Upper lobe of right lung (tissue), 1 donor: ENCODE results near the gene AIFM1. TPM values are rescaled to one million over a fixed set of nuclear protein-coding genes. Genes with fewer than 3 reads are reported as not detected.
A peak's percentile ranks its signal among the peaks of the same experiment; 100 is the strongest.

Experiments
- ATAC-seq: fragments of 200-7000 bp; cut with Tn5 transposase; one replicate; pipeline ENCODE4 v1.9.1; 2020; ENCODE audit warnings: mild to moderate bottlenecking, moderate library complexity
- DNase-seq: peaks from one replicate; pipeline ENCODE4 v3.0.0-alpha.2; 2020
- H3K27ac ChIP-seq: fragments of 200-600 bp; one replicate; pipeline ENCODE4 v1.8.0; 2022
- H3K27me3 ChIP-seq: fragments of 200-600 bp; one replicate; pipeline ENCODE4 v1.8.0; 2022; ENCODE audit warnings: mild to moderate bottlenecking
- H3K36me3 ChIP-seq: fragments of 200-600 bp; one replicate; pipeline ENCODE4 v1.8.0; 2022
- H3K4me1 ChIP-seq: fragments of 200-600 bp; one replicate; pipeline ENCODE4 v1.8.0; 2022
- H3K4me3 ChIP-seq: fragments of 200-600 bp; one replicate; pipeline ENCODE4 v1.8.0; 2022; ENCODE audit warnings: mild to moderate bottlenecking
- H3K9me3 ChIP-seq: fragments of 200-600 bp; one replicate; pipeline ENCODE4 v1.8.0; 2022
- intact Hi-C: fragments of 100-400 bp; cut with DNase I; formaldehyde crosslinking; loops from one replicate; pipeline ENCODE4 v1.11.0; 2022
- total RNA-seq: library from RNA; stranded (reverse); fragmentation: NEBNext Ultra II Directional; extraction: Animal tissue kit (Norgen Biotek cat#: 25700); gene quantifications from one replicate; pipeline ENCODE4 v1.2.1, GENCODE V29; 2021
- TF ChIP-seq, protein P1 (sequence below): fragments of 200-600 bp; IDR thresholded peaks from one replicate; pipeline ENCODE4 v1.8.0; 2022; ENCODE audit warnings: antibody characterized with exemption
- donor health status: DM: no; HTN: yes; CAD: no; lungs with severe emphysema.

The AIFM1 gene
- total RNA-seq, 1 donor from 2014 or later: 23.2 TPM

DNA sequence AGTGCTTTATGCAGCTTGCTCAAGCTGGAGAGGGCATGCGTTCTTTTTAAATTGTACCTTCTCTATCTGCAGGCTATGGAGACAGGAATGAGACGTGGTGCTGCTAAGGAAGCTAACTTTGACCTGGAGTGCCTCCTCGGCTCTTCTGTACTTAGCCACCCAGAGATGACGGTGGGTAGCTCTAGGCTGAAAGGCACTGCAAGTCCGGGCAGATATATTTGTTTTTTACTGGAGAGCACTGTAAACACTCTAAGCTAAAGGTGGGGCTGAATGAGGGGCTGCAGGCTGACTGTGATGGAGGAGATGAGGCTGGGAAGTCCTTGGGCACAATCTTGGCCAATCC lies 67.5 kb downstream of the AIFM1 start:
- no peak for DNase-seq
- no peaks in the 10 kb centered on the region for H3K9me3 ChIP-seq
- H3K27ac ChIP-seq: peak overlapping the region; percentile 51
- H3K27me3 ChIP-seq: no peaks in the 10 kb centered on the region
- peaks cover 25% of the 10 kb centered on the region for H3K4me1 ChIP-seq
- ATAC-seq: no peak
- no peaks in the 10 kb centered on the region for H3K36me3 ChIP-seq
- TF ChIP-seq, protein P1, sequence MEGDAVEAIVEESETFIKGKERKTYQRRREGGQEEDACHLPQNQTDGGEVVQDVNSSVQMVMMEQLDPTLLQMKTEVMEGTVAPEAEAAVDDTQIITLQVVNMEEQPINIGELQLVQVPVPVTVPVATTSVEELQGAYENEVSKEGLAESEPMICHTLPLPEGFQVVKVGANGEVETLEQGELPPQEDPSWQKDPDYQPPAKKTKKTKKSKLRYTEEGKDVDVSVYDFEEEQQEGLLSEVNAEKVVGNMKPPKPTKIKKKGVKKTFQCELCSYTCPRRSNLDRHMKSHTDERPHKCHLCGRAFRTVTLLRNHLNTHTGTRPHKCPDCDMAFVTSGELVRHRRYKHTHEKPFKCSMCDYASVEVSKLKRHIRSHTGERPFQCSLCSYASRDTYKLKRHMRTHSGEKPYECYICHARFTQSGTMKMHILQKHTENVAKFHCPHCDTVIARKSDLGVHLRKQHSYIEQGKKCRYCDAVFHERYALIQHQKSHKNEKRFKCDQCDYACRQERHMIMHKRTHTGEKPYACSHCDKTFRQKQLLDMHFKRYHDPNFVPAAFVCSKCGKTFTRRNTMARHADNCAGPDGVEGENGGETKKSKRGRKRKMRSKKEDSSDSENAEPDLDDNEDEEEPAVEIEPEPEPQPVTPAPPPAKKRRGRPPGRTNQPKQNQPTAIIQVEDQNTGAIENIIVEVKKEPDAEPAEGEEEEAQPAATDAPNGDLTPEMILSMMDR: no peak
- H3K4me3 ChIP-seq: no peak overlapping the region
- intact Hi-C loops: no loop called here

DNA sequence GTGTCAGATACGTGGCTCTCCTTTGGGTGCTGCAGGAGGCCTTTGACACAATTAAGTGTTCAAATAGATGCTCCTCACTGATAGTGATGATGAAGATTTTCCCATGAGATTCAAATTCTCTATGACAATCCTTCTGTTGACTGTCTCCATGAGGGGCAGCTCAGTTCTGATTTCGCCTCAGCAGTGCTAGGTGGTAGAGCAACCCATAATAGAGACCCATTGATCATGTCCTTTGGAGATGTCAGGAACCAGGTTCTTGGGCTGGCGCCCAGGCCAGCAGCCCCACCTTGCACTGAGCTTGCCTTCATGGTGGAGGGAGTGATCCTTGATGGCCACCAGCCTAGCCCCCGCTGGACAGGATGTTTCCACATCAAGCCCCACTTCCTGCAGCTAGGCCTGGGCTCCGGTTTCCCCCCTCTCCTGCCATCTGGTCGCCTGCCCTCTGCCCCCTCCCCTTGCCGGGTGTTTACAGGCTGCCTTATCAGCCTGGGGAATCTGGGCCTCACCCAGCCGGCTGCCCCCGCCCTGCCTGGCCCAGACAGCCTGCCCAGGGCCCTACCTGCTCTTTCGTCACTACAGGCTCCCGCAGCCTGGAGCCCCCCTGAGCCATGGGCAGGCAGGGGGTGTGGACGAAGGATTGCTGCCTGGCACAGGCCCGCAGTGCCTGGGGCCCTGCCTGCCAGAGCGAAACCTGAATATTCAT lies 68.0 kb downstream of the AIFM1 start:
- TF ChIP-seq, protein P1: no peak
- peak; percentile 74 for DNase-seq
- ATAC-seq: peak; percentile 91
- Histone ChIP-seq H3K27me3 (no peaks in the 10 kb centered on the region), H3K27ac (peak overlapping the region; percentile 51), H3K9me3 (no peaks in the 10 kb centered on the region), H3K4me1 (peaks cover 25% of the 10 kb centered on the region), H3K4me3 (no peak overlapping the region), H3K36me3 (no peaks in the 10 kb centered on the region)
- intact Hi-C loops: no loop called here

DNA sequence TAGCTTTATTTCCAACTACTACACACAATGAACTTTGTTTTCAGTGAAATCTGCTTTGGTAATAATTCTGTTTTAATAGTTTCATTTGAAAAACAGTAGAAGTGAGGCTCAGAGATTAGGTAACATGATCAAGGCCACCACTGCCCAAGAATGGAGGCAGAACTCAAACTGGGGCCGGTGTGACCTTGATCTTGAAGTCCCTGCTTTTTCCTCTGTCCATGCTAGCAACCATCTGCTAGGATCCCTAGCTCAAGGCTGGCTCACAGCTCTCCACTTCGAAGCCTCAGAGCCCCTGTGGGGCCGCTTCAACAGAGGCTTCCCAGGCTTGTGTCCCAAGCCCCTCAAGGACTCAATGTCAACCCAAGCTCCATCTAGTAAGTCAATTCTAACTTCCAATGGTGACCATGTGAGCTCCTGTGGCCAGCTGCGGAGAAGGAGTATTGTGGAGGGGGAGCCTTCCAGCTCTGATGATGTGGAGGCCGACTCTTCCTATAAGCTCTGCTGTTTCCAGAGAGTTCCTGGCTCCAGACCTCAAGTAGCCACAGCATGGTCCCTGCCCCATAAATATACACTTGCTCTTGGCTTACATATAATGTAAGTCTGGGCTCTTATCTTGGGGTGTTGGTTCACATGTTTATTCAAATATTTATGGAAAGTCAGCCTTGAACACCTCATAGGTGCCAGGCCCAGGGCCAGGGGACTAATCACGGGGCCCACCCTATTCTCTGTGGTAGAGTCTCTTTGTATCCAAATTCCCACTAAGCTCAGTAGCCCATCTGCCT lies 70.2 kb downstream of the AIFM1 start:
- DNase-seq (no peak), ATAC-seq (no peak)
- no peaks in the 10 kb centered on the region for H3K36me3 ChIP-seq
- intact Hi-C loops: no loop called here
- H3K4me1 ChIP-seq: peaks cover 34% of the 10 kb centered on the region
- no peaks in the 10 kb centered on the region for H3K9me3 ChIP-seq
- no peak overlapping the region for H3K4me3 ChIP-seq
- H3K27me3 ChIP-seq: no peaks in the 10 kb centered on the region
- TF ChIP-seq, protein P1: no peak
- H3K27ac ChIP-seq: no peak overlapping the region

DNA sequence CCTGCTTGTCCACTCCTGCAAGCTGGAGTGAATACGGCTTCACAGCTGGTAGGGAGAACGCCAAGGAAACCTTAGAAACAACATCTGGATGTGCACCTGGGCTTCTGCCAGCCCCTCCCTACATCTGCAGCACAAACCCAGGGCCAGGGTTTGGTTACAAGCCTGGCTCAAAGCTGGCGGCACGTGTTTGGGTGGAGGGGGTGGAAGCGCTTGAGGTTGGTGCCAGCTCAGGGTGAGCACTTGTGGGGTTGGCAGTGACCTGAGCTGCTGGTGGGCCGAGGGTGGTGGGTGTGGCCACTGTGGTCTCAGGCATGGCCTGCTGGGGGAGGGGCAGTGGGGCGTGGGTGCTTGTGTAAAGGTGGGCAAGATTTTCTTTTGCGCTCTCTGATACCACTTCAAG lies 70.9 kb downstream of the AIFM1 start:
- H3K27ac ChIP-seq: no peak overlapping the region
- no peaks in the 10 kb centered on the region for H3K27me3 ChIP-seq
- no peak overlapping the region for H3K4me3 ChIP-seq
- H3K36me3 ChIP-seq: no peaks in the 10 kb centered on the region
- ATAC-seq: no peak
- DNase-seq: no peak
- intact Hi-C loops: no loop called here
- peaks cover 27% of the 10 kb centered on the region for H3K4me1 ChIP-seq
- TF ChIP-seq, protein P1: no peak
- H3K9me3 ChIP-seq: no peaks in the 10 kb centered on the region

DNA sequence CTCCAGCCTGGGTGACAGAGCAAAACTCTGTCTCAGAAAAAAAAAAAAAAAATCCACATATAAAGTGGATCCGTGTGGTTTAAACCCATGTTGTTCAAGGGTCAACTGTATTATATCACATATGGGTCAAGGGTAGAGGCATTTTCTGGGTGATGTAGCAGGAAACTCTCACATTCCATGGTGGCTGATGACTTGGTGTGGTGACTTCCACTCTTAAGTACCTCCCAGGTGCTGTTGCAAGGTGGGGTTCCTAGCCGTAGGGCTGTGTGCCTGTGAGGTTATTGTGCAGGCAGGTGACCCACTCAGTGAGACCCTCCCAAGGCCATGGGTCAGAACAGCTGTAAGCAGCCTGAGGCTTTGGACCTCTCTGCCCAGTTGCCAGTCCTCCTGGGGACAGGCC lies 72.4 kb downstream of the AIFM1 start:
- intact Hi-C loops: no loop called here
- Histone ChIP-seq H3K27me3 (no peaks in the 10 kb centered on the region), H3K36me3 (no peaks in the 10 kb centered on the region), H3K4me1 (peaks cover 14% of the 10 kb centered on the region), H3K27ac (no peak overlapping the region), H3K4me3 (no peak overlapping the region), H3K9me3 (no peaks in the 10 kb centered on the region)
- TF ChIP-seq, protein P1: no peak
- DNase-seq (no peak), ATAC-seq (no peak)
